Measurements from ENCODE around the gene TEKT3.

The TEKT3 gene

DNA sequence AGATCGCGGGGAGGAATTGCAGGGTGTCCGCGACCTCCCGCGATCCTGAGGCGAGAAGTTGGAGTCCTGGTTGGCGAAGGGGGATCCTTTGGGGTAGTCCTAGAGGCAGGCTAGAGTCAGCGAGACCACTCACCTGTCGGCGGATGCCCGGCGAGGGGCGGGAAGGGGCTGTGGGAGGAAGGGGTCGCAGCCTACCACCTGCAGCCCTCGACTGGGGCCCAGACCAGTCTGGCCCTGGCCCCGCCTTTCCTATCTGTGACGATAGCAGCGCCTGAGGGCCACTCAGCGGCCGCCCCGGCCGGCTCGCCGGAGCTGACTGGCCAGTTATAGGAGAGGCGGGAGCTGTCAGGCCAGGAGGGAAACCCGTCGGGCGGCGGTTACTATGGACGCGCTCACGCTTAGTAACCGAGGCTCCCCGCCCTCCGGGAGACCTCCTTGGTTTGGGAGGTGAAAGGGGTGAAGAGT, at the start of gene TEKT3:
TSS of gene TEKT3 (minus strand) at position 213 of the 465 bp plus-strand sequence. CDS start 10,012 bp downstream, outside the sequence.
- DNase-seq, result no peak

DNA sequence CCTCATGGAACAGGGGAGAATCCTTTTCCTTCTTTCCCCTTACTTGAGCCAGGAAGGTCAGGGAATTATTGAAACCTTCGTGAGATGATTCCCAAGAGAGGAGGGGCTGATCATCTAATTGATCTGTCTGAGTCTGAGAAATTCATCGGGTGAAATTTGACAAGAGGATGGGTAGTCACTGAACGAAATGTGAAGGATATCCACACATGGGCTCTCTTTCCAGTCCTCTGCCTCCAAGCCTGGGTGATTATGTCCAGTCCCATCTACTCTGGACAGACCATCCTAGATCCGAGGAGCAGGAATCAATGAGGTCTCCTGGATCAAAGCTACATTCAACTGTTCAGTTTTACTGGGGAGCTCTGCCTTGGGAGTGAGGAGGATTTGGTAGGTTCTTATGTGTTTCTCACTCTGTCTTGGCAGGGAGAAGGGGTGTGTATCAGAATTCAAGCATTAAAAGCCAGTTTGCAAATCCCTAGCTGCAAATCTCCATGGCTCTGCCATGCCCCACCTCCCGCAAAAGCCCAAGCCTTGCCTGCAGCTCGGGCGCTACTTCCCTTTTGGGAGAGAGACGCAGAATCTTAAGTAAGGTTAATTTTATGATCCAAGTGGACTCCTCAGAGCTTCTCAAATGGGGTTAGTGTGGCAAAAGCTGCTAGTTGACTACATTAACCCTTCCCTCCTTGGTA, 47.1 kb upstream of the TEKT3 start:
- no peak for DNase-seq

DNA sequence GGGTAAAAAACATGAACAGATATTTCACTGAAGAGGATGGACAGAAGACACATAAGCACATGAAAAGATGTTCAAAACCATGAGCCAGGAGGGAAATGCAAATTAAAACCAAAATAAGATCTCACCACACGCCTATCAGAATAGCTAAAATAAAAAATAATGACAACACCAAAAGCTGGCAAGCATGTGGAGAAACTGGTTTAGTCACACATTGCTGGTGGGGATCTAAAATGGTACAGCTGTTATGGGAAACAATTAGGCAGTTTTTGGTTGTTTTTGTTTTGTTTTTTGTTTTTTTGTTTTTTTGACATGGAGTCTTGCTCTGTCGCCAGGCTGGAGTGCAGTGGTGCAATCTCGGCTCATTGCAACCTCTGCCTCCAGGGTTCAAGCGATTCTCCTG, 44.7 kb upstream of the TEKT3 start:
- DNase-seq, result no peak

DNA sequence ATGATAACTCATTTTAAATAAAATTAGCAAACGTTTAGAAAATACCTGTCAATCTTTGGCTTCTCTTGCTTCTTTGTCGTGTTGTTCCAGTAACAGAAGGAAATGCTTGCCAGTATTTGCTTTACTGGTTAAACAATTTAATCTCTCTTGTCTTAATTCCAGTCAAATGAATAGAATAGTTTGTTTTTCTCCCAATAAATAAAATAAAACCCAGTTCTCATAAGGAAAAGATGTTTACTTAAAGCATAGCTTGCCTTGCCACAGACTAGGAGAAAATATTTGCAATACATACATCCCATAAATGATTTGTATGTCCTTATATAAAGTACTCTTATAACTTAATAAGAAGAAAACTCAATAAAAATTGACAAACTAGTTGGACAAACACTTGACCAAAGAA, 43.9 kb upstream of the TEKT3 start:
- DNase-seq, result no peak

DNA sequence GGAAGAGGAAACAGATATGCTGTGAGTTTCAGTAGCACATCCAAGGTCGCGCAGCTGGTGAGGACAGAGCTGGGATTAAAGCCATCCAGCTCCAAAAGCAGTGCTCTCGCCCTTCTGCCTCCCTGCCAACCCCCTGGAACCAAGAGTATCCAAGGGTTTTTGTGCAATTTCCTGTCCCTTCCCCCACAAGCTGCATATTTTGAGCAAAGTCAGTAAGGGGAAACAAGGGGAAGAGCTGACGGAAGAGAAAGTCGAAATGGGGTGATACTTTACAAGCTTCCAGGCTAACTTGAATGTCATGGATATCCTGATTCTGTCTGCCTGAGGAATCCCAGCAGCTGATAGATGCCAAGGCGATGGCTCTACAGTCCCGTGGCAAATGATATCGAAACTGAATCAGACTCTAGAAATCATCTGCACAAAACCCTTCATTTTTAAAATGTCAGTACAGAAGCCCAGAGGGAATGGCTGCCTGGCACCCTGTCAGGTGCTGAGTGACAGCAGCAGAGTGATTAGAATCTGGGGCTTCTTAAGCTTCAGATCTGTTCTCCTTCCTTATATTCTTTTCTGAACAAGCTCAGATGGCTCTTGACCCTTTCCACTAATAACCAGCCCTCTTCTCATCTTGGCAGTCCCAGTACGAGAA, 42.9 kb upstream of the TEKT3 start:
- DNase-seq, result no peak

DNA sequence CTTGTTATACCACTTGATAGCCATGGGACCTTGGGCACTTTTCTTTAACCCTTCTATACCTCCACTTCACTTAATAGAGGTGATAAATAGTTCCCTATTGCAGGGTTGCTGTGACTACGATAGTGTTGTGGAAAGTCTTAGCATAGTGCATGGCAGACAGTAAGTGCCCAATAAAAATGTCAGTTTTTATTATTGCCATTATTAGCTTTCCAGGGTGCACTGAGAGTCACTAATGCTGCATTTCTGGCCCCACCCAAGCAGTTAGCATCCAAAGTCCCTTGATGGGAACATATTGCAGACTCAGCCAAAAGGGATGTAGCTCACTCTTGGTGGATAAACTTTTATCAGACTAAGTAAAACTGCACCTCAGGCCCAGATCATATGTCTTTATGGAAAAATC, 41.5 kb upstream of the TEKT3 start:
- DNase-seq, result no peak

DNA sequence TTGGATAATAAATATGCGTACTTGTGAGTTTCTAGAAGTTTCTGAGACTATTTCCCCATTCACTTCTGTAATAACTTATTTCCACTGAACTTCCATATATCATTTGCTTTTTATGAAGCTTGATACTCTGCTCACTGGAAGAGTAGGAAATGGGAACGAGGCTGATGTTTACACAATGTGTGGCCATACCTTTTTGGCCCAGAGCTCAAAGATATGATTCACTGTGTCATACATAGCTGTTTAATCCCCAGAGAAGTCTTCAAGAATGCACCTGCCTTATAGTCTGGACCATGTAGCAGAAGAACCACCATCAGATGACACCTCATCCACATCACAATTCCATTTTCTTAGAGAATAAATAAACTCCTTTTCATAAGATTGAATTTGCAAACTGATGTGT, 40.3 kb upstream of the TEKT3 start:
- no peak for DNase-seq

DNA sequence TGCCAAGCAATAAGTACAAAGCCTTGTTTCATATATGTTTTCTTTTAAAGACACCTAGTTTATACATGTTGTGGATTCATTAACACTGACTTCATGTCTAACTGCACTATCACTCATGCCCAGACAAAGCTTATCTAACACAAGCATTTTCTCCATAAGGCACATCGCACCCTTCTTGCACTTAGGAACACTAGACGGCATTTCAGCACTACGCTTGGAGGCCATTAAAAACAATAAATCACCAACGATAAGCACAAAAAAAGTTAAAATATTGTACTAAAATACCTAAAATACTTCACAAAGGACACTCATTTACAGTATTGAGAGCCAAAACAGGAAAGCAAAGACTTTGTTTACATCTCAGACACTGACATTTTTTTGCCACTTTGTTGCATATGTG, 39.0 kb upstream of the TEKT3 start:
- DNase-seq, result no peak

DNA sequence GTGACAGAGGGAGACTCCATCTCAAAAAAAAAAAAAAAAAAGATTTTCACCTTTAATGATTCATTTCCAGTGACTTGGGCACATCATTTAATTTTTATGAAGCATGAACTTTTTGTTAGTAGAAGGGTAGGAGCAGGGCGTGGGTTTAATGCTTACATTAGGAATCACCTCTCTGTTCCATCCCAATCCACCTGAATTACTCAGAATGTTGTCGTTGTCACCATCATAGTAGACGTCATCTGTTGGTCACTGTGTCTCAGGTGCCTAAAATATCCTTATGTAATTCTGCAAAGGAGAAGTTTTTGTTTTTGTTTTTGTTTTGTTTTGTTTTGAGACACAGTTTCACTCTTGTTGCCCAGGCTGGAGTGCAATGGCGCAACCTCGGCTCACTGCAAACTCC, 38.3 kb upstream of the TEKT3 start:
- no peak for DNase-seq

DNA sequence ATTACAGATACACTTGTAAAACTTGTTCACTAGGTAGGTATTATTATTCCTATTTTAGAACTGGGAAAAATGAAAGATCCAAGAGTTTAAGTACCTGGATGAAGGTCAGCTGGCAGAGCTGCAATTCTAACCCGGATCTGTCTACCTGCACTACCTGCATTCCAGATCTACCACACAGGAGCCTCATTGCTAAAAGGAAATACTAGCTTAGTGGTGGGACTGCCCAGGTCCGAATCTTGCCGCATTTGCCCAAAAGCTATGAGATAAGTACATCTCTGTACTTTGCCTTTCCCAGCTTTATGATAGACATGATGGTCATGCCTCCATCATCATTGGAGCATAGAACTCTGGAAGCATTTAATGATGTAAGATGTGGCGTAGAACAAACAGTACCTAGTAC, 36.8 kb upstream of the TEKT3 start:
- DNase-seq, result no peak

DNA sequence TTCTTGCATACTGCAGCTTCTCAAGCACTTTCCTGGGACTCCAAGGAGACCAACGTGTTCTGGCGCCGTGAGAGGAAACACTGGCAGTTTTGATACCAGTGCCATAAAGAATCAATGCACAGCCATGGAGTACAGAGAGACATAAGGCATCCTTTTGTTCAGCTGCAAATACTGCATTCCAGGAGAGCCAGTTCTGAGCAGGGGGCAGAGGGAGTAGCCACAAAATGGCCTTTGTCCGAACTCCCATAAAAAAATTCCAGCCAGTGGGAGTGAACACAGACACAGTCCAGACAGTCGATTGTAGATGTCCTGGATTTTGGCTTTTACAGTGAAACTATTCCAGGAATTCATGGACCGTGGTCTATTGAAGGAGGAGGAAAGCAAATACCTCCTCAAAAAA, 36.2 kb upstream of the TEKT3 start:
- no peak for DNase-seq

DNA sequence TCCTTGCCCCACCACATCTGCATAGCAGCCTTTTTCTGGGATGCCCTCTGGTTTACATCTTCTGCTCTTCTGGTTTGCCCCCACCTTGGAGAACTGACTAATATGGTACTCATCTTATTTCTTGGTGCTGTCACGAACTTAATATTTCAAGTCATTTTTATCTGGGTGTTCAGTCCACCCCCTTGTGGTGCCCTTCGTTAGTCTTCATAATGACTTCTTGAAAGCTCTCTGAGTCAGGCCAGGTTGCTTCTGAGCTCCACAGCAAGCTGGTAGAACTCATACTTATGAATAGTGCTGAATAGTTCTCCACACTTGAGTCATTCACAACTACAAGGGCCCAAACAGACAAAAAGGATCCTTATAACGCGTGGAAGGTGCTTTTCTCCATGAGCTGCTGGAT, 35.8 kb upstream of the TEKT3 start:
- DNase-seq, result no peak

DNA sequence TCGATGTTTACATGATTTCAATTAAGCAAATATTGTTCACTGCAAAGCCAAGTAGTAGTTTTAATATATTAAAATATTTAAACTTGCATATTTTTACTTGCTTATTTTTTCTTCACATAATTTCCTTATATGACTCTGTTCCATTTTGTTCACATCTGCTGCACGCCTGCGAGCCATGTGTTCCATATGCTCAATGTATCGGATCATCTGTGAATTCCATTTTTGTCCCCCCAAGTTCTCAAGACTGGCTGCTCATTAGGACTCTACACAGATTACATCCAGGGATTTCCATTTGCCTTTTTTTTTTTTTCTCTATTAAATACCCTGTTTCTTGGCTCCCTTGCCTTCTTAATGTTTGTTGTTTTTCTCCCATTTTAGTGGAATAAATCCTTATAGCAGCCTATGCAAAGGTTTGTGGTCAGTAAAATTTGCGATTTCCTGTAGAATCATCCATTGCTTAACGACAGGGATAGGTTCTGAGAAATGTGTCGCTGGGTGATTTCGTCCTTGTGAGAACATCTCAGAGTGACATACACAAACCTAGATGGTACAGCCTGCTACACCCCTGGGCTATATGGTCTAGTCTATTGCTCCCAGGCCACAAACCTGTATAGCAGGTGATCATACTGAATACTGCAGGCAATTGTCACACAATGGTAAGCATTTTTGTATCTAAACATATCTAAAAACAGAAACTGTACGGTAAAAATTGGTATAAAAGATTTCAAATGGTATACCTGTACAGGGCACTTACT, 30.2 kb upstream of the TEKT3 start:
- no peak for DNase-seq

DNA sequence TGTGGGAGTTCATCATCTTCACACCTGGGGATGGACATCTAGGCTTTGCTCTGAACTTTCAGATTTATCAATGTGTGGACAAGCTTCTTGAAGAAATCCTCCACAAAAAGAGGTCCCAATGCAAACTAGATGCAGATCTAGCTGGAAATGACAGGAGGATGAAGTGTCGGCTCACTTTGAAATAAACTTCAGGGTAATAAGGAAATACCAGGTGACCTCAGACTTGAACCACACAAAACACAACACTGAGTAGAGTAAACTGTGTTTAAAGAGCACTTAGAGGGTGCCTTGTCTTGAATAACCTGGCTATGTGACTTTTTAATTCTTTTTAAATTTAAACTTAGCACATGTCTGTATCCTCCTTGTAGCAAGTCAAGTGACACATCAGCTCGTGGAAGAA, 27.2 kb upstream of the TEKT3 start:
- DNase-seq, result no peak

DNA sequence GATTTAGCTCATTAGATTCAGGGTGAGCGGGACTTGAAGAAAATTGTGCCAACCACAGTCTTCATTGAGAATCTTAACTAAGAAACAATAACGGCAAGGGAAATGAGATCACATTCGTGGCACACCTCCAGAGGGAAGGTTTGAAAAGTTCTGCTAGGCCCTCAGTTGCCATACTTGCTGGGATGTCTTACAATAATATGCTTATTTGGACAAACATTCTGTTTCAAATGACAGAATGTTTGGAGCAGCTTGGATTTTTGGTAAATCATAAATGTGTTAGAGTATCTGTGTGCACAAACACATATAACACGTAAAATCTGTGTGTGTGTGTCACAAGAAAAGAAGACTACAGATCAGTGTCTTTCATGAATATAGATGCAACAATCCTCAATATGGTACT, 24.6 kb upstream of the TEKT3 start:
- DNase-seq, result no peak

DNA sequence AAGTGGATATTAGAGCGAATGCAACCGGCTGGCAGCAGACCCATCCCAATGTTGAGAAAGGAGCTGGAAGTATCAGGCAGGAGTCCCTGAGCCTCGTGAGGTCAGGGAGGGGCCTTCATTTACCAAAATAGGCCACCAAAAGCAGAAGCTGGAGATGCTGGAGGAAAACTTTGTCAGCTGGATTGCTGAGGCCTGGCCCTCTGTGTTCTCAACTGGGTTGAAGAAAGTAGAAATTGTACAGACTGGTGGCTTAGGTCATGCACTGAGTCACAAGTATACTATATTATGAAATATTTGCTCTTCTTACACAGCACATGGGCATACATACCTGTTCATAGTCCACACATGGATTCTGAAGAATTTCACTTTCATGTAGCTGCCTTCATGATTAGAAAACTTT, 23.2 kb upstream of the TEKT3 start:
- no peak for DNase-seq

DNA sequence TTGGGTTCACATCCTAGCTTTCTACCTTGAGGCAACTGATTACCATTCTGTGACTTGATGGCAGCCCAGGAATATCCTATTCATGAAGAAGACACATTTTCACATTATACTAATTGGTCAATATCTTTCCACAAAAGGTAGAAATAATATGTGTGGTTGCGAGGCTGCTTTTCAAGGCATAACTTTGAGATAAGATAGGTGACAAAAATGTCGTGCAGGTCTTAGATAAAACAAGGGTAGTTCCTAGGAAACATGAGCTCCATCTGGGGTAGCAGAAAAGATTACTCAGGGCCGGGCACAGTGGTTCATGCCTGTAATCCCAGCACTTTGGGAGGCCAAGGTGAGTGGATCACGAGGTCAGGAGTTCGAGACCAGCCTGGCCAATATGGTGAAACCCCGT, 22.3 kb upstream of the TEKT3 start:
- DNase-seq, result no peak

DNA sequence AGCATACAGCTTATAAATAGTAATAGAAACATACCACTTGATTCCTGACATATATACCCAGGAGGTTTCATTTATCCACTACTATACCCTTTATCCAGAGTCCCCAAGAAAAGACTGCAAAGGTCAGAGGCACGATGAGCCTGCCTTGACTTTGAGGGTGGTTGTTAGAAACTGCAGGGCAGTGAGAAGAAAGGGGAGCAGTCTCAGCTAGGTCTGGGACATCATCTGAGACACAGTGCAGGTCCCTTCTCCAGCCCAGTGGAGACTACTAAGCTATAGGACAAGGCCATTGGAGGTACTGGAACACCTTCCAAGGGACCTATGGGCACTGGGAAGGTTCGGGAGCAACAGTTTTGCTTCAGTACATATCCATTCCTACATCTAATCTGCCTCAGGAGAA, 20.2 kb upstream of the TEKT3 start:
- no peak for DNase-seq

DNA sequence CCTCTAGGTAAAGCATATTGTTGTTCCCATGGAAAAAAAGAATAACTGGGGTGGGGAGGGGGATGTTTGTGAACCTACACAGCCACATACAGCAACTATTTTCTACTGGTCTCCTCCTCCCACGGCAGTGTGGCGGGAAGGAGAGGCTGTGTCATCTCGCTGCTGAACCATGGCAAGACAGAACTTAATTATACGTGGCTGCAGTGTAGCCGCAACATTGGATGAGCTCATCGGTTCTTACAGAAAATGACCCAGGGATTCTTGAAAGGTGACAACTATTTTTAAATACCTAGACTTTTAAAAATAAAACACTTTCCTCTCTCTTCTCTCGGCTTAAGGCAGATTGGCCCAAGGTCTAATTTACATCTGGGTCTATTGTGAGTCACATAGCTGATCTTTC, 19.8 kb upstream of the TEKT3 start:
- no peak for DNase-seq

DNA sequence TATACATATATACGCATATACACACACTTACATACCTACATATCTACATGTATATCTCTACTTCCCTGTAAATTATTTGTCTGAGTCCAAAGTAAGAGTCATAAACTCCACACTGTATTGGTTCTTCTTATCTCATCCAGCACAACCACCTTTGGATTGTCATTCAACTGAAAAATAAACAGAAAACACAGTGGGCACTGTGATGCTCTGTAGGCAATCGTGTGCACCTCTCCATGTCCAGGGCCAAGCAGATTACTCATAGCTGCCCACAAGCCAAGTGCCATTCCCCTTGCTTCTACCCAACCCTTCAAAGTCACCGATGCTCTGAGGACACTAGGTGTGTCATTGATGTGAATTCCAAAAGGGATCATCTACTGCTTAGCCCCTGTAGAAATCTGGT, 12.9 kb upstream of the TEKT3 start:
- DNase-seq, result no peak

DNA sequence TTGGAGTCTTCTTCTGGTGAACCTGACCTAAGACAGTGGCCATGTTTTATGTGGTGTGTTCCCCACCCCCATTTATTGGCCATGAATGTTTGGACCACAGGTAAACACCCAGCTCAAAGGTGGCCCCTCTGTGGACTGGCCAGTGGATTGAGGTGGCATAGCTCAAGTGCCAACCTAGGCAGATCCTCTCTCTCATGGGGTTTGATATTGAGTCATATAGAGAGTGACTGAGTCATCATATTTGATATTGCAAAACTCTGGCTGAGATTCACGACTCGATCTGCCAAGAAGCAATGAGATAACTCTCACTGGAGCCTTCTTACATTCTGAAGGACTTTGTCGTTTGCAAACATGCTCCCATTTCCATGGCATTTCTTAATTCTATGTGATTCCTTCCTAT, 10.5 kb upstream of the TEKT3 start:
- DNase-seq, result no peak

DNA sequence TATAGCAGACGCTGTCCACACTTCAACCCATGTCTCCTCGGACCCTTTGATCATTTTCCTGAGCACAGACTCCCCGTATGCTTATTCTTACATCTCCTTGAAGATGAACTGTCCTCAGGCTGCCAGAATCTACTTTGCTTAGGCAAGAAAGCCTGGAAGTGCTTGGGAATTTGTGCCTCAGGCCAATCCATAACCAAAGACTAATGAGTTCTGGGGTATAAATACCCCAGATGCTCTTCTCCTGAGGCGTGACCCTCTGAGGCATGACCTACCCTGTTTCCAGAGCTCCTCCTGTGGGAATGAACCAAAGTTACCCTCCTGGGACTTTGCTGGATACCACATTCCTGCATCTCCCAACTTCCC, 10.1 kb upstream of the TEKT3 start:
- DNase-seq, result no peak

DNA sequence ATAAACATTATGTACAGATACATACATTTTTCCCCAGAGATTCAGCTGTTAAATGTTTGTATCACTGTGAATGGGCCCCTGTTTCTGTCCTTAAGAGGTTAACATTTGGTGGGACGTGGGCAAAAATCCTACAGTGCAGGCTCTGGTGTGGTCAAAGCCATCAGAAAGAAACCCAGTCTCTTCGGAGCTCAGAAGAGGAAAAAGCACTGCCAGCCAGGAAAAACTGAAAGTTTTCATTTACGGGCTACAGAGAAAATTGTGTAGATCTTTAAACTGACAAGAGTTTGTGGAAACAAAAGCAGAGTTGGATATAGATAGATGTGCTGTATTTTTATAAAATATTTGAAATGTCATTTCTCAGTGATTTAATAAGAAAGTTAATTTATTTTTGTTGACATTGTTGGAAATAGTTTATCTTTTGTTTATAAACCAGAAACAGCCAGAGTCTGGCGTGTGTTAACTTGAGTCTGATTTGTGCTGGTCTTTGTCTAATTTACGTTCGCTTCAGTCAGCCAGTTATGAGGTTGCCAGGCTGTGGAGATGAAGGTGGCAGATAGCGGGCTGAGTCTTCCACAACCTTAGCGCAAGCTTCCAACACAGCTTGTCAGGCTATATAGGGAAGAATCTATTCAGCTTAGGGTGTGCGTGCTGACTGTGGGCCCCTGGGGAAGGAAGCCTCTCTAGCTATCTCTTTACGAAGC, 9.5 kb upstream of the TEKT3 start:
- DNase-seq, result no peak

DNA sequence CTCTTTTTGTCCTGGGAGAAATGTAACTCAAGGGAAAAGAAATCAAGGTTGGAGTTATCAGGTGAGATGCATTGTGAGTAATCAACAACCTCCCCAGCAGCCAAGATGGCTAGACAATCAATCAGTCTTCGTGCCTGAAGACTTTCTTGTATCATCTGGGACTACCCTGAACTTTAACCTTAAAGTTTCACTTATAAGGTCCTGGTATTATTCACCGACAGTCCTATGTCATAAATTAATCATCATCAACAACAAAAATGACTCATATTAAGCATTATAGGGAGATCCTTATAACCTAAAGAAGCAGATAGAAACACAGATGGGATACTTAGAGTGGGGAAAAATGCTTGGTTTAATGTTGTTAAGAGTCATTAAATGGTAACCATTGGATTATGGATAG, 7.7 kb upstream of the TEKT3 start:
- no peak for DNase-seq
